OCI-LY7 (cell line): ENCODE results near the gene RASSF5.

Experiments used
- CTCF ChIP-seq: fragments of 200-600 bp; sonication (generic); conservative IDR thresholded peaks from 2 replicates; pipeline ENCODE4 v1.5.1; 2014; ENCODE audit warnings: mild to moderate bottlenecking, antibody characterized with exemption, low read length, moderate library complexity, mixed read lengths
- EZH2phosphoT487 ChIP-seq: fragments of 200-600 bp; sonication (generic); IDR thresholded peaks from 2 replicates; pipeline ENCODE4 v1.6.1; 2018; ENCODE audit warnings: low read depth, borderline replicate concordance, mild to moderate bottlenecking, mixed run types, antibody characterized with exemption, low read length, moderate library complexity, mixed read lengths

DNA sequence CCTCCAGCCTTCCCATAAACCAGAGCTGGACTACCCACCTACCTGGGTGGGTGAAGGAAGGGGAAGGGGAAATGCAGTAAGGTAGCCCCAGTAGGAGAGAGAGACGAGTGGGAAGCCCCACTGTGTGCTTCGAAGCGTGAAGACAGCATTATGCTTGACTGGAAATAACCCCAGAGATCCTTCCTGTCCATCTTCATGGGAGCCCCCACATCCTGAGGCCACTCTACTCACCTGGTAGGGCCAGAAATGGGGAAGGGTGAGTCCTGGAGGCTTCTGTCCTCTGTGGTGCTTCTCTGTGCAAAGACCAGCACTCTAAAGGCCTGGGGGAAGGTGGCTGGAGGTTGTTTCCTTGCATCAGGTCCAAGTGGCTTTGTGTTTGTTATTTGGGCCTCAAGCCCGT, 10.0 kb upstream of the RASSF5 start:
- TF ChIP-seq CTCF (no peak), EZH2phosphoT487 (no peak)
